ENCODE results near the gene RALGAPB. TPM values are rescaled to one million over a fixed set of nuclear protein-coding genes. Genes with fewer than 3 reads are reported as not detected.

Gene RALGAPB
- total and polyA plus RNA-seq, 7 donors, result 7.5 to 27.3 (median 18.6) TPM

DNA sequence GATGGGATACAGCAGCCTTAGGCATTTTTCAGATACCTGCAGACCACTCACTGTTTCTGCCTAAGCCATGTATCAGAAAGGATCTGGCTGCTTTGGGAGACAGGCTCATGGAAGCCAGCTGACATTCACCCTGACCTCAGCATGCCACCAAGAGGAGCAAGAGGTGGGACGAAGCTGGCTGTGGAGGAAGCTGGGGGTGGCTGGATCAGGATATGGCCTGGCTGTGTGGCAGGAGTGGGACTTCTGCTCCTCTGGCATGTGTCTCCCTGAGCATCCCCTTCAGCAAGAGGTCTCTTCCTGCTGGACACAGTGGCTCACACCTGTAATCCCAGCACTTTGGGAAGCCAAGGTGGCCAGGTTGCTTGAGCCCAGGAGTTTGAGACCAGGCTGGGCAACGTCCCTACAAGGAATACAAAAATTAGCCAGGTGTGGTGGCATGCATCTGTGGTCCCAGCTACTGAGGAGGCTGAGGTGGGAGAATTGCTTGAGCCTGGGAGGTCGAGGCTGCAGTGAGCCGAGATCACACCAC lies 109.3 kb downstream of the RALGAPB start:
- no peaks in the 10 kb centered on the region for H3K4me1 ChIP-seq
- H3K27ac ChIP-seq, result no peak overlapping the region
- H3K27me3 ChIP-seq (ENCODE audit: insufficient read depth in 3 of 3, low read length in 2 of 3), result peaks cover 0 to 1% (median 0%) of the 10 kb centered on the region in 3 donors
- ATAC-seq (no peak), DNase-seq (no peak)
- peaks cover 2 to 4% of the 10 kb centered on the region in 2 donors for H3K36me3 ChIP-seq (ENCODE audit: insufficient read depth in 1 of 2, low read depth in 1 of 2)
- H3K9me3 ChIP-seq, result no peaks in the 10 kb centered on the region
- H3K4me3 ChIP-seq, result no peak overlapping the region
- intact Hi-C loops (cut with DNase I), result no loop called here
- 80 to 89% (median 81%) methylated on average over 4 of the region's 4 CpGs for WGBS, 3 donors
- TF ChIP-seq, protein P1, sequence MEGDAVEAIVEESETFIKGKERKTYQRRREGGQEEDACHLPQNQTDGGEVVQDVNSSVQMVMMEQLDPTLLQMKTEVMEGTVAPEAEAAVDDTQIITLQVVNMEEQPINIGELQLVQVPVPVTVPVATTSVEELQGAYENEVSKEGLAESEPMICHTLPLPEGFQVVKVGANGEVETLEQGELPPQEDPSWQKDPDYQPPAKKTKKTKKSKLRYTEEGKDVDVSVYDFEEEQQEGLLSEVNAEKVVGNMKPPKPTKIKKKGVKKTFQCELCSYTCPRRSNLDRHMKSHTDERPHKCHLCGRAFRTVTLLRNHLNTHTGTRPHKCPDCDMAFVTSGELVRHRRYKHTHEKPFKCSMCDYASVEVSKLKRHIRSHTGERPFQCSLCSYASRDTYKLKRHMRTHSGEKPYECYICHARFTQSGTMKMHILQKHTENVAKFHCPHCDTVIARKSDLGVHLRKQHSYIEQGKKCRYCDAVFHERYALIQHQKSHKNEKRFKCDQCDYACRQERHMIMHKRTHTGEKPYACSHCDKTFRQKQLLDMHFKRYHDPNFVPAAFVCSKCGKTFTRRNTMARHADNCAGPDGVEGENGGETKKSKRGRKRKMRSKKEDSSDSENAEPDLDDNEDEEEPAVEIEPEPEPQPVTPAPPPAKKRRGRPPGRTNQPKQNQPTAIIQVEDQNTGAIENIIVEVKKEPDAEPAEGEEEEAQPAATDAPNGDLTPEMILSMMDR (IDR thresholded peaks at IDR 0.05), result no peak

DNA sequence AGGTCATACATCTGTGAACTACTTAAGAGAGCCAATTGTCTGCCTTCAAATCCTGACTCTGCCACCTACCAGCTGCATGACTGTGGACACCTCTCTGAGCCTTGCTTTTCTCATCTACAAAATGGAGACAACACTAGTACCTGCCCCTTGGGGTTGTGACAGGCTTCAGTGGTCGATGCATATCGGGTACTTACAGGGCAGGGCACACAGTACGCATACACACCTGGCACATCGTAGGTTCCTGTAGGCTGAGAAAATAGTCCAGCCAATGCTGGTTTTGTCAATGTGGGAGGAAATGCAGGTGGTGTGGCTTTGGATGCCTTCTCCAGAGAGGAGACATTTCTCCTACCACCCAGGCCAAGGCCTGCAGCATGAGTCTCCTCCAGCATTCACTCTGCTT lies 110.7 kb downstream of the RALGAPB start:
- Histone ChIP-seq H3K4me3 (no peak overlapping the region), H3K9me3 (no peaks in the 10 kb centered on the region), H3K27me3 (ENCODE audit: insufficient read depth in 3 of 3, low read length in 2 of 3) (peaks cover 0 to 1% (median 0%) of the 10 kb centered on the region in 3 donors), H3K27ac (no peak overlapping the region), H3K36me3 (ENCODE audit: insufficient read depth in 1 of 2, low read depth in 1 of 2) (no peaks in the 10 kb centered on the region), H3K4me1 (no peaks in the 10 kb centered on the region)
- WGBS, 3 donors, result 88 to 97% (median 90%) methylated on average over 4 of the region's 4 CpGs
- TF ChIP-seq, protein P1 (IDR thresholded peaks at IDR 0.05), result no peak
- intact Hi-C loops (cut with DNase I), result no loop called here
- ATAC-seq, result no peak
- DNase-seq, result no peak

DNA sequence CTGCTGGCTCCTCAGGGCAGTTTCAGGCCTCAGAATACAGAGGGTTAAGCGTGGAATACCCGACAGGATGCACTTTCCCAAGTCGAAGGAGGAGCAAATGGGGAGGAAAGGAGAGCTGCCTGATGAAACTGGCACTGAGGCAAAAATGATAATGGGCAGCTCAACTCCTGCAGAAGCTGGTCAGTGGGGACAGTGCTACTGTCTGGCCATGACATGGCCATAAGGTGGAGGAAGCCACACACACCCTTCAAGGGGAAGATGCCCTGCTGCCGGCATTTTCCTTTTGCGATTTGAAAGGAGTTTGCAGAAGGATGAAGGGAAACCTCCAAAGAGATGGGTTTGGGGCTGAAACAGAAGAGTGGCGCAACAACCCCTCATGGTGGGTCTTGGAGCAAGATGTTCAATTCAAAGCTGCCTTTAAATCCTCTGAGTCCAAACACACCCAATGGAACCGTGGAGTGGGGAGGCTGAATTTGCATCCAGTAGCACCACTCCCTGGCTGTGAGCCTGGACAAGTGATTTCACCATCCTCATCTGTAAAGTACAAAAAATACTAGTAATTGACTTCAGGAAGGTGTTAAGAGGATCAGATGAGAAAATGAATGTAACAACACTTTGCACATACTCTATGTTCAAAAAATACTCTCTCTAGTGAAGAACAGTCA lies 111.6 kb downstream of the RALGAPB start:
- Histone ChIP-seq H3K4me1 (no peaks in the 10 kb centered on the region), H3K4me3 (no peak overlapping the region), H3K27me3 (ENCODE audit: insufficient read depth in 3 of 3, low read length in 2 of 3) (peaks cover 0 to 1% (median 0%) of the 10 kb centered on the region in 3 donors), H3K36me3 (ENCODE audit: insufficient read depth in 1 of 2, low read depth in 1 of 2) (no peaks in the 10 kb centered on the region), H3K9me3 (no peaks in the 10 kb centered on the region), H3K27ac (no peak overlapping the region)
- no peak for DNase-seq
- intact Hi-C loops (cut with DNase I), result no loop called here
- 45 to 54% (median 47%) methylated on average over 7 of the region's 7 CpGs for WGBS, 3 donors
- no peak for ATAC-seq
- TF ChIP-seq, protein P1 (IDR thresholded peaks at IDR 0.05), result no peak

DNA sequence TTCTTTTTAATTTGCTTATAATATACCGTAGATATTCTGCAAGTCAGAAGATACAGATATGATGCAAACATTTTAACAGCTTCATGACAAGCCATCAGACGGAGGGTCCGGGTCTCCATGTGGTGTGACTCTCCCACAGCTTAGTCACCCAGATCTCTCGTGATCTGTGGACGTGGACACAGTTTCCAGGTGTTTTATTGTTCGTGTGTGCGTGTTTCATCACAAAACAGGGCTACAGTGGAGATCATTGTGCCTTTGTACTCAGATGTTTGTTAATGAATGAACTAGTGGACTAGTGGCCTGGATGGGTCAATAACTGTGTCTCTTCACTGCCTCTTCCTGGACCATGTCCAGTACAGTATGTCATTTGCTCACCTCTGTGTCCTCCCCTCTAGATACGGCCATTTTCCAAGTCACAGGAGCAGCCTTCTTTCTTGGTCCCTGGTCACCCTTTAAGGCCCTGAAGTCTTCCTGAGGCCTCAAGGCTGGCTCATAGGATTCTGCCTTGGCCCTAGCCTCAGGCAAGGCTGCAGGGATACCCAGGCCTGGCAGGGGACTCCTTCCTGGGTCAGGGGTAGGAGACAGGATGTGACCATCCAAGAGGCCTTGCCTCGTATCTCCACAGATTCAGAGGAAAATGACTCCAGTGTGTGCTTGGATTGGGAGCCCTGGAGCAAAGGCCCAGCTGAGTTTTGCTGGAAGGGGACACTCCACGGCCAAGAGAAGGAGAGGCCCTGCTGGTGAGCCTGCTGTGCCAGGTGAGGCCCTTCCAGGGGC lies 112.9 kb downstream of the RALGAPB start:
- H3K27me3 ChIP-seq (ENCODE audit: insufficient read depth in 3 of 3, low read length in 2 of 3), result peaks cover 0 to 1% (median 0%) of the 10 kb centered on the region in 3 donors
- intact Hi-C loops (cut with DNase I), result no loop called here
- DNase-seq (no peak), ATAC-seq (no peak)
- H3K4me3 ChIP-seq, result no peak overlapping the region
- H3K4me1 ChIP-seq, result no peaks in the 10 kb centered on the region
- H3K36me3 ChIP-seq (ENCODE audit: insufficient read depth in 1 of 2, low read depth in 1 of 2), result no peaks in the 10 kb centered on the region
- H3K9me3 ChIP-seq, result no peaks in the 10 kb centered on the region
- 83 to 89% (median 87%) methylated on average over 10 of the region's 10 CpGs for WGBS, 3 donors
- TF ChIP-seq, protein P1 (IDR thresholded peaks at IDR 0.05), result no peak
- no peak overlapping the region for H3K27ac ChIP-seq

All from psoas muscle (tissue), 8 donors.